ENCODE measurements around the gene CHCHD3.
"Not testable (repeated sequence)": the region's sequence is repeated elsewhere in the genome, so short reads cannot be mapped to it uniquely, and the experiment has no call there.

CHCHD3 gene

DNA sequence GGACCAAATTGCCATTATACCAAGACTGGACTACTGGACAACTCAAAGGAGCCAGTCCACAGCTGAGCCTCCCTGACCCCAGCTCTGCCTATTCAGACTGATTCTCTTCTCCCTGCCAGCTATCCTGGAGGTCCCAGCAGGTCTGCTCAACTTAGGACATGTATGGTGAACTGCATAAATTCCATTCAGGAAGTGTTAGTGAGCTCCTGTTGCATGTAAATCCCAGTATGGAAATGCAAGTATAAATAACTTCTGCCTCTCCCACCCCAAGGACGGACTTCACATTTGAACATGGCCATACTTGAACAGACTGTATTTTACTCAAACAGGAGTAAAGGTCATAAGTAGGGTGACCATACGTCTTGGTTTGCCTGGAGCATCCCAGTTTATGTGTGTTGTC, 128.4 kb downstream of the CHCHD3 start:
- no peak for DNase-seq (ENCODE audit: low read depth, low spot score)

DNA sequence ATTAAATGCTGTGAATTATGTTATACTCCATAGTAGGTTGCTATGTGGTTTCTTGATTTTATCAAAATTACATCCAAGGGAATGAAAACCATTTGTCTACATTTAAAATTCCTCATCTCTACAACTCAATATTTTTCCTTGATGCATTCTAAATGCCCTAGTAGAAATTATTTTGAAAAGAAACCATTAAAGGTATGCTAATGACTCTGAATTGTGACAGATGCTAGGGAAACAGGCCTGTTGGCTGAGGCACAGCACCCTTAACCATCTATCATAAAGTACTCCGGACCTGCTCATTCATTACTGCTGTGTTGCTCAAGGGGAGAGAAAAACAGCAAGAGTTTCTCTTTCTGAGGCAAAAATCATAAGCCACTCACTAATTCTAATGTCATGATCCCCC, 131.2 kb downstream of the CHCHD3 start:
- DNase-seq (ENCODE audit: low read depth, low spot score) = no peak

DNA sequence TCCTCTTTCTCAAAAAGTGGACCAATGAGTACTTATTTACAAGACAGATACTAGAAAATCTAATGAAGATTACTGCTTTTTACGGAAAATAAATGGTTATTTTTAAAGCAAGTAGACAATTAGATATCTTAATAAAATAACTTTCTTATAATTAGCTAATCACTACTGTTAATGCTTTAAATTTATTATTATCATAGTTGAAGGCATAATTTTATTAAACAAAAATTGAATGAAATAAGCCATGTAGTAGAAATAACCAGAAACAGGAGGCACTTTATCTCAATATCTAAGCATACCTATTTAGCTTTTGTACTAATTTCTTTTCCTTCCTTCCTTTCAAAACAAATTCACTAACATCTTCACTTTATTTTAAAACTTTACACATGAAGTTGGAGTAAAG, 134.9 kb downstream of the CHCHD3 start:
- no peak for DNase-seq (ENCODE audit: low read depth, low spot score)

DNA sequence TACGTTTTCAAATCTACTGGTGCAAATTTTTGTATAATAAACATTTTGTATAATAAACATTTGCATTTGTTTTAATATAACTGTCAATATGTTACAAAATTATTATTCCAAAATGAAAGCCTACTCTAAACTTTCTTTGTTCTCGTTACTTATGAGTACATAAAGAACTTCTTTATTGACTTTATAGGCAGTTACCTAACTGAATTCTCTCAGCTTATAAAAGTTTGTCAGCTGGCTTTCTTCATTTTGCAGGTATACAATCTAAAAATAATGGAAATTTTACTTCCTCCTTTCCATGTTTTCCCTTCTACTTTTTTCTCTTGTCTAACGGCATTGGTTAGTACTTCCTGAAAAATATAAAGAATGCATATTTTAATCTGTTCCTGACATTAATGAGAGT, 137.1 kb downstream of the CHCHD3 start:
- DNase-seq (ENCODE audit: low read depth, low spot score) = no peak

DNA sequence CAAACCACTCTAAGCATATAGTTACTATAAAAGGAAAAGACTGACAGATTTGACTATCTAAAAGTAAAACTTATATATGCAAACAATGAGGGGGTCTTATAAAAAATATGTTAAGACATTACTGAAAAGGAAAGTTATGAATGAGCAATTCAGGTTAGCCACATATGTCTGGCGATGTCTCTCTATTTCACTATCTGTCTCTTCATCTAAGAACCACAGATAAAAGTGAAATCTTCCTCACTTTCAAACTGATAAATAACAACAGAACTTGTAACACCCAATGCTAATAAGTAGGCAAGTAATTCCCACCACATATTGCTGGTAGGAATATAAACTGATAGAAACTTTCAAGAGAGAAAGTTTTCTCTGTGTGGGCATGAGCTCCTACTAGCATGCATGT, 138.2 kb downstream of the CHCHD3 start:
- DNase-seq (ENCODE audit: low read depth, low spot score) = no peak

DNA sequence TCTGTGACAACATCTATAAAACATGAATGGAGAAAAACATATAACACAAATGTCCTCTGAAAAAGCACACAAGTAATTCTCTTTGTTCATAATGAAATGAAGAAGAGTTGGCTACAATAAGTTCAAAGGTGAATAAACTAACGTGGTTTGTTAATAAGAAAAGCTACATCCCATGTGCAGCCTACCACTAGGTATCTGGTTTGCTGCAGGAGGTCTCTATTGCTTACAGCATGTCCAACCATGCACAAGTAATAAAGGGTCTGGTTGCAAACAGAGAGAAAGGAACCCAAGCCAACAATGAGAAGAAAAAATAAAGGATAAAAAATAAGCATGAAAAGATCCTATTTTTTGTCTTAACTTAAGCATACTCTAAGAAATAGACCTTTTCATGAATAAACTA, 139.2 kb downstream of the CHCHD3 start:
- no peak for DNase-seq (ENCODE audit: low read depth, low spot score)

DNA sequence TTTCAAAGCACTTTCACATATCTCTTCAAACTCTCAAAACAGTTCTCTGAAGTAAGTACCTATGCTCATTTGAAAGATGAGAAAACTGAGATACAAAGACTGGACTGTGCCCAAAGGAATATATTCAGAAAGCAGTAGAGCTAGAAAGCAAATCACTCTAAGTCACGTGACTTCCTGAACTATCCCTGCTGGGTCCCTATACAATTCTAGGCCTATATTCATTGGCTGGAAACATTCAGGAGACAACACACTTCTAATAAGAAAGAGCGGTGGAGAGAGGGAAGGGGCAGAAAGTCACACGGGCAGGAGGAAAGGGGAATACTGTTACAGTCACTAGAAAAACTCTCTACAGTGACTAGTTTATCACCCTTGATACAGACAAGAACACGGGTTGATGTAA, 140.0 kb downstream of the CHCHD3 start:
- no peak for DNase-seq (ENCODE audit: low read depth, low spot score)

DNA sequence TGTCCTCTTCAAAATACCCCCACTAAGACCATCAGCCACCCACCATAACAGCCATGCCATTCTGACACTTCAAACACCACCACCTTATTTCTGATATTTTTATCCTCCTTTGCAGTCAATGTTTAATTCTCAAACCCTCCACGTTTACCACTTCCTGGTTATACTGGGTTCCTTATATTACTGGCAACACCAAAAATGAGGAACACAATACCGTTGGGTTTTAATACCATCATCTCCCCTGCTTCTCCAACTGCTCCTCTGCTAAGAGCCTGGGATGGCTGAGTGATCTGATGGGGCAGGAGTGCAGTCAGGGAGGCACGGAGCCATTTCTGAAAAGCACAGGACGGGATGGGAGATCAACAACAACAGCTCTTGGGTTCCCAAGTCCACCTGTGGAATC, 140.5 kb downstream of the CHCHD3 start:
- no peak for DNase-seq (ENCODE audit: low read depth, low spot score)

DNA sequence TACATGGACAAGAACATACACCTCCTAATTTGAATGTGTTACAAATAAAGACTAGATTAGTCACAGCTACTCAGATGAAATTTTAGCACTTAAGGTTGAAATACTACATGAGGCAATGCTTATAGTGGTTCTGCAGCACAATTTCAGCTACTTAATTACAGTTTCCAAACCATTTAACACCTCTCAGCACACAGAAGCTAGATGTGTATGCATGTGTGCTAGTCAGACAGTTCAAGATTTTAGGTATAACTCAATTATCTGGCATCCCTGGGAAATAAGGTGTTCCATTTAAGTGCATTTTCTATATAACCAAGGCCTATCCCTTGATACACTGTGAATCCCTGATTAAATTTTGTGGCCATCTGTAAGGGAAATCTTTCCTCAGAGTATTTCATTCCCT, 141.8 kb downstream of the CHCHD3 start:
- no peak for DNase-seq (ENCODE audit: low read depth, low spot score)

DNA sequence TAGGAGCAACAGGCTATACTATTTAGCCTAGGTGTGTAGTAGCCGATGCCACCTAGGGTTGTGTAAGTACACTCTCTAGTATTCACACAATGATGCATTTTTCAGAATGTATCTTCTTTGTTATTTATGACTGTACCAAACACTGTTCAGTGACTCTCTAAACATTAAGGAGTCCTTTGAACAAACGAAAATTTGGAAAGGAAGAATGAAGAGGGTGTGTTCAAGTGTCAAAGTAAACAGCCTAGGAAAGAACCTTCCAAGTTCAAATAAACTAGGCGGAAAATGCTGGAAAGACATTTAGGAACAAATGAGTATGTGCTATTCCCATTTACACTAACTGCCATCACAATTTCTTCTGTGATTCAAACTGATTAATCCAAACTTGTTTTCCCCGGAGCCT, 142.4 kb downstream of the CHCHD3 start:
- DNase-seq (ENCODE audit: low read depth, low spot score) = no peak

DNA sequence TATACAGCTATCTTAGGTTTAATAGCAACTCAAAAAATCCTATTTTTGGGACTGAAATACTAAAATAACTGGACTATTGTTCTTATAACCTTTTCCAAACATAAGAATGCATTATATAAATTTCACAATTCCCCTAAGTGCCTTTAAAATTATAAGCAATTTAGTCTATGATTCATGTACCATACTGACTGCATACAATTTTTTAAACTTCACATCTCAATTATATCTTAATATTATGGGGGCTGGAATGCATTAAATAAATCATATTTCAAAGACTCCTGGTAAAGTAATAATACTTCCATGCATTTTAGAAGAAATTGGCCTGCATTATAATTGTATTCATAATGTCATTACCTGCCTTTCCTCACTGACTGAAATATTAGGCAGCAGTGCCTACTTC, 144.6 kb downstream of the CHCHD3 start:
- no peak for DNase-seq (ENCODE audit: low read depth, low spot score)

DNA sequence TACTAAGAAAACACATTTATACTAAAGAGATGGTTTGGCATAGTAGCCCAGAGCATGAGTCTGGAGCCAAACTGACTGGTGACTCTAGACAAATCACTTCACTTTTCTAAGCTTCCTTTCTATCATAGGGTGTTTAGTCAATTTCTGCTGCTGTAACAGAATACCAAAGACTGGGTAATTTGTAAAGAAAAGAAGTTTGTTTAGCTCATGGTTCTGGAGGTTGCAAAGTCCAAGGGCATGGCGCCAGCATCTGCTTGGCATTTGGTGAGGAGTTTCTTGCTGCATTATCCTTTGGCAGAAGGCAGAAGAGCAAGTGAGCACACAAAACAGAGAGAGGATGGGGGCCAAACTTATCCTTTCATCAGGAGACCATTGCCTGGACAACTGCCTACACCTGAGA, 146.3 kb downstream of the CHCHD3 start:
- no peak for DNase-seq (ENCODE audit: low read depth, low spot score)

DNA sequence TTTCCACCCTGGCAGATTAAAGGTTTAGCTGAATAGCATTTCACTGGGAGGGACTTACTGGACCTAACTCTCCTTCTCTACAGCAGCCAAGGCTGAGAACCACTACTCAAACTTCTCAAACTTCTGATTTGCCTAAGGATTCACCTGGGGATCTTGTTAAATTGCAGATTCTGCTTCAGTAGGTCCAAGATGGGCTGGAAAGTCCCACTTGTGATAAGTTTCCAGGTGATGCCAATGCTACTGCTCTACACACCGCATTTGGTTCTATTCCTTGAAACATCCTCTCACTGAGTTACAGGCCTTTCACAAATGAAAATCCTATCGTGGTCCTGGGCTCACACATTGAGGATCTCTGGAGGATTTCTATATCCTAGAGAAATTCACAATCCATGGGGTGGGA, 147.9 kb downstream of the CHCHD3 start:
- no peak for DNase-seq (ENCODE audit: low read depth, low spot score)

DNA sequence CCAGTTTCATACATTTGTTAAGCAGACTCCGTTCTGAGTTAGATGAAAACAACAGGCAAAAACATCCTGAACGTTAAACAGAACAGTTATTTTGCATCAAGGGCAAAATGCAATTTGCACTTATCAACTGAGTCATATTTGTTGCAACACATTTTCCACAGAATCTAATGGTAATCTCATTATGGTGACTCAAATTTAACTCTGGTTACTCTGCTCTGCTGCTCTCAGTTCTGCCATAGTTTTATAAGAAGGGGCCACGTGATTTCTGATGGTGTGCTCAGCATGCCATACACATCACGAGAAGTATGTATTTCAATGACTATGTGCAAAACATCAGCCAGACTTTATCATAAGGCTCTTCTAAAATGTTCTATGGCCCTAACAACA, 148.8 kb downstream of the CHCHD3 start:
- DNase-seq (ENCODE audit: low read depth, low spot score) = no peak

DNA sequence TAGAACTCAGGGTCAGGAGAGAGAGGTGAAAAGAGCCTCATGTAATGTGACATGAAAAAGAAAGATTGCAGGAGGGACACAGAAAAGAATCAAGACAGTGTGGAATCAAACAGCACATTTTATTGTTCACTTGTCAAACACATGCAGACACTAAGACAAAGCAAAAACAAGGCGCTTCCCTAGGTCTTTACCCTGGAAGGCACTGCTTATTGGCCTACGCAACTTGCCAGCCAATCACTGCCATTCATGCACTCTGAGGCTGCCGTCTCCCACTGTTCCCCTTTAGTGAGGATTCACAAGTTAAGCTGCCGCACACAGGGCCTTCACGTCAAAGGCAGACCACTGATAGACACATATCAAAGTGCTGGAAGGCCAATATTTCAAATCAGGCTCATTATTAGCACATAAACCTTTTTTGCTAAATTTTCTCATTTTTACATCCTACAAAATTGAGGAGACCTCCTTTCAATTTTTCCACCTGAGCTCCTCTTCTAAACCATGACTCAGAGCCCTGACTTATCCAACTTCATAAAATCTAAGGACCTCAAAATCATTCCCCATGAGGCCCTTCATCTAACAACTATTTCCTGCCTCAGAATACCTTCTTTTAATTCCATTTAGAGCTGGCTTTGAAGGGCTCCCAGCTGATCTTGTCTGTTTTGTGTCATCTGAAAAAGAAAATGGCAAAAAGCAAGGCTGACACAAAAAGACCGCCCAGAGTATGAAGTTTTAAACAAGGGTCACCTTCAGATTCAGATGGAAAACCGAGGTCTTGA, 149.4 kb downstream of the CHCHD3 start:
- no peak for DNase-seq (ENCODE audit: low read depth, low spot score)

DNA sequence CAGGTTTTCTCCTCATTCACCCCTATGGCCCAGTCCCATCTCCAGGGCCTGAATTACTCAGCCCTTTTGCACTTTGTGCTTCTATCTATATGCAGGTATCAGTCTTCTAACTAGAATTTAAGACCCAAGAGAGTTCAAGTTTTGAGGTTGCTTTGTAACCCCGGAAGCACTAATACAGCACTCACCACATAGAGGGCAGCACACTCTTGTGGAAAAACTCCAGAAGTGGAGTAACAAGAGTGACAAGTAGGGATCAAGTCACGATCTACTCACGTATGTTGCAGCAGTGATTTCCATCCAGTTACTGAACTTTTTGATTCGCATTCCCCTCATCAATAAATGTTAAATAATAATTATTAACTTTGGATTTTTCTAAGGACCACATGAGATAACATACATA, 151.0 kb downstream of the CHCHD3 start:
- no peak for DNase-seq (ENCODE audit: low read depth, low spot score)

DNA sequence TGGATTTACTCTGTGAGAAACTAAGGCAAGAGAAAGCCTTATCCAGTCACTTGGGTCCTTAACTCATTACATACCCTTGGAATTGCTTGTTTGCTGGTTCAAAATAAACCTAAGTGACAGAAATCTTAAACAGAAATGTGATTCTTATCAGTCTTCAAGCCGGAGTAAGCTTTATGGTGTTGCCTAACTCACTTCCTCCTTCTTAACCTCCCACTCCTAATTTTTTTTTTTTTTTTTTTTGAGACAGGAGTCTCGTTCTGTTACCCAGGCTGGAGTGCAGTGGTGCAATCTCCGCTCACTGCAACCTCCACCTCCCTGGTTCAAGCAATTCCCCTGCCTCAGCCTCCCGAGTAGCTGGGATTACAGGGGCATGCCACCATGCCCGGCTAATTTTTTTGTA, 151.9 kb downstream of the CHCHD3 start:
- DNase-seq (ENCODE audit: low read depth, low spot score) = not testable (repeated sequence)

DNA sequence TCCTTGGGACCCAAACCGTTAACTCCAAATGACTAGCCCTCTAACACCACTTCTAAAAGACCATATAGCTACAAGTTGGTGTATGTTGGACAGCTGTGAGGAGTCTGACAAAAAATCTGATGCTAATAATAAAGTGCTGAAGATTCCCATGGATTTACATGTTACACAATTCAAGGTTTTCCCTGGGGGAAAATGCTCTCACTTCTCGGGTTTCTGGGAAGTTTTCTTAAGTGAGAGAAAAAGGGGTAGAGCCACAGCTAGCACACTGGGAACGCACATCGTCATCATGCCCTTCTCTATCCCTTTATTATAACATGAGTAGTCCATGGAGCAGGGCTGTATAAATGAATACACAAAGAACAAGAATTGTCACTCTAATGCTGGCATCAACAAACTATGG, 162.1 kb downstream of the CHCHD3 start:
- DNase-seq (ENCODE audit: low read depth, low spot score) = no peak

DNA sequence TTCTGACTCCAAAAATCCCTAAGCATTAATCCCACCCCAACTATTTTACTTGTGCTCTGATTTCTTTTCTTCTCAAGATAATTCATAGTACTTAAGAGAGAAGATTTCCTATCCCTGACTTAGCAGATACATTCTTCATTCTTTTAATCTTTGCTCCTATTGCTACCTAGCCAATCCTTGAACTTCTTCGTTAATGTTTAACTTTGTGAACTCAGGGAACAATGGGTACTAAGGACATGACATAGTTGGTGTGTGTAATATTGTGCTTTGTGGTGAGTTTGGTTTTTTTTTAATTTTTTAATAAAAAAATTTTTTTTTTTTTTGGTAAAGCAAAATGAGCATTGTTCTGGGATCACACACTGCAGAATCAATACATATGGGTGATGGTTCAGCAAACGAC, 166.2 kb downstream of the CHCHD3 start:
- no peak for DNase-seq (ENCODE audit: low read depth, low spot score)

DNA sequence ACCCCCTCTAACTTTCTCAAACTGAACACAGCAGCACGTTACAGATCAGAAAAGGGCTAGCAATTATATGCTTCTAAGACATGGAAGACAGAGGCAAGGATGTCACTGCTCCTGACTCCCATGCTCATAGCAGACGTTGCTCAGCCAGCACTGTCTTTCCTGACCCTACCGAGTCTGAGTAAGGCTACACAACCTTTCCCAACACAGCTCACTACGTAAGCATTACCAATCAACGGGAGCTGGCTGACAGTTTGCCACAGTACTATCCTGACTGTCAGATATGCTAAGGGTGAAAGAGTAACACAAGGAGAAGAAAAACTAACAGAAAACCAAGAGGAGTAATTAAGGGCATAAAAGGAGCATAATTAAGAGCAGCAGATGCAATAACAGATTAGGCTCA, 171.2 kb downstream of the CHCHD3 start:
- DNase-seq (ENCODE audit: low read depth, low spot score) = no peak

DNA sequence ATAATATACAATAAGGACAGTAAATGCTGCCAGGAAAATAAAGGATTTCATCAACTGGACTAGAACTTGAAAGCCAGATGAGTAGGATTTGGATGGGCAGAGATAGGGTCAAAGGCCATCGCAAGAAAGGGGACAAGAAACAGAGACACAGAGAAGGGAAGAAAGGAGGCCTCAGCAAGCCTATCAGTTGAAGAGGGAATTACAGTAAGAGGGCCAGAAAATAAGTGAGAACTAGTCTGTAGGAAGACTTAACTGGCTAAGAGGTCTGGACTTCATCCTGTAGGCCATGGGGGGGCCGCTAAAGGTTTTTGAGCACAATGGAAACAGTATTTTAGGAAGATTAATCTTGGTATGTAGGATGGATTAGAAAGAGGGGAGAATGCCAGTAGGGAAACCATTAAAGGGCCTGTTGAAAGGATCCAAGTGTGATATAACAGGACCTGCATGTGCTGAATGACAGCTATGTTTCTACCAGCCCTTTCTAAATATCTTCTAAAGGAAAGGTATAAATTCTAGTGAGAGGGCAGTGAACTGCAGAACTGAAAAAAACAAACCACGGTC, 174.4 kb downstream of the CHCHD3 start:
- no peak for DNase-seq (ENCODE audit: low read depth, low spot score)

DNA sequence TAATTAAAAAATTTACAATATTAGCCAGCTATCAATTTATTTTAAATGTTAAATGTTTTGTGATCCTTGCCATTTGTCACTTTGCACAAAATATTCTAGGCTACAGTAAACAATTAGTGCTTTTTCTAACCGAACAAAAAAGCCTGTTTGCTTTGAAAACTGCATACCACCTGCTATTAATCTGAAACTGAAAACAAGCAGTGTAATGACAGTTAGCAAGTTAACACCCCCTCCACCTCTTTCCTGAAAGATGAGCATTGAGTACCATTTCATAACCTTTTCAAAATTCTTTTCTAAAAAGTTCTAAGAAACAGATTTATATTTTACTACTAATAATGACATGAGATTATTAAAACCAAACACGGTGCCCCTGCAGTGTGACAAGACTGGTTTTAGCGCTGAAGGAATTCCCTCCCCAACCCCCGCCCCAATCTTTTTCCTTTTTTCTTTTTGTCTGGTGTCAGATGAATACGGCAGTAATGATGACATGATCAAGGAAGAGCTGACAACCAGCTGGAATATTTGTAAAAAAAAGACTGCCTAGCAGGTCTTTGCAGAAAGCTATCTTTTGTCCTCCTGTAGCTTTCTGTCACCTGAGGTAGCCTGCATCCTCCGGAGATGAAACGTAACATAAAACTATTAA, 175.6 kb downstream of the CHCHD3 start:
- DNase-seq (ENCODE audit: low read depth, low spot score) = no peak

DNA sequence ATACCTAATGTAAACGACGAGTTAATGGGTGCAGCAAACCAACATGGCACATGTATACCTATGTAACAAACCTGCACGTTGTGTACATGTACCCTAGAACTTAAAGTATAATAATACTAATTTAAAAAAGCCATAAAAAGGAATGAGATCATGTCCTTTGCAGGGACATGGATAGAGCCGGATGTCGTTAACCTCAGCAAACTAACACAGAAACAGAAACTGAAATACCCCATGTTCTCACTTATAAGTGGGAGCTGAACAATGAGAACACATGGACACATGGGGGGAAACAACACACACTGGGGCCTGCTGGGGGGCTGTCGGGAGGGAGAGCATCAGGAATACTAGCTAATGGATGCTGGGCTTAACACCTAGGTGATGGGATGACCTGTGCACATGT, 176.8 kb downstream of the CHCHD3 start:
- DNase-seq (ENCODE audit: low read depth, low spot score) = not testable (repeated sequence)

Data from activated naive CD8-positive, alpha-beta T cell treated with anti-CD3 and anti-CD28 coated beads, Interleukin-2, amount 50 U/mL, for 16 hours (primary cell).